Suprapubic skin (tissue), 4 donors: Measurements from ENCODE around the gene EPC1.

Experiments used
- POLR2A ChIP-seq, 2 donors: fragments of 450-650 bp; IDR thresholded peaks; one replicate each; pipeline ENCODE4 v1.6.1; 2017; ENCODE audit warnings: antibody characterized with exemption in 2 of 2, mild to moderate bottlenecking in 2 of 2, moderate library complexity in 2 of 2
- POLR2AphosphoS5 ChIP-seq, 3 donors: sonication (generic); formaldehyde crosslinking; IDR thresholded peaks; one replicate each; pipeline ENCODE4 v1.6.1; 2017; ENCODE audit warnings: antibody characterized with exemption in 3 of 3

DNA sequence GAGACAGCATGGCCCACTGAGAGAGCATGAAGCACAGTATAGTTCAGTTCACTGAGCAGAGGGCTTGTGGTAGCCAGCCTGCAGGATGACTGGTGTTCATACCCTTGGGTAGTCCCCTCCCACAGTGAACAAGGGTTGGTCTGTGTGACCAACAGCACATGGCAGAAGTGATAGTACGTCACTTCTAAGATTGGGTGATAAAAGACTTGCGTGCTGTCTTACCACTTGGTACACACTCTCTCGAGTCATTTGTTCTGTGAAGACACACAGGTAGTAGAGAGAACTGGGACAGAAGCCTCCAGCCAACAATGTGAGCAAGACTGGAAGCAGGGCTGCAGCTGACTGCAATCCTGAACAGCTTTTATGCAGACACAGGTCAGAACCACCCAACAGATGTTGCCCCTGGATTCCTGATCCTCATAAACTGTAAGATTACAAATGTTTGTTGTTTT lies 14.6 kb downstream of the EPC1 start:
- peak in 1 of 3 donors; percentile 17 for TF ChIP-seq POLR2AphosphoS5 (IDR thresholded peaks at IDR 0.05)
- no peak for TF ChIP-seq POLR2A (IDR thresholded peaks at IDR 0.05)
